ENCODE measurements around the gene TIMP3.

Gene TIMP3

GRCh38 chr22:32809786-32810554 lies 8.5 kb downstream of the TIMP3 start:
- DNase-seq: no peak

- no peak for DNase-seq
Measured at GRCh38 chr22:32810555-32811133, 9.1 kb downstream of the TIMP3 start.

- DNase-seq: peak; percentile 64
Measured at GRCh38 chr22:32811788-32812545, 10.5 kb downstream of the TIMP3 start.

GRCh38 chr22:32814285-32814860 lies 12.9 kb downstream of the TIMP3 start:
- DNase-seq: no peak

GRCh38 chr22:32815059-32815458 lies 13.6 kb downstream of the TIMP3 start:
- no peak for DNase-seq

GRCh38 chr22:32815943-32816342 lies 14.4 kb downstream of the TIMP3 start:
- DNase-seq: no peak

GRCh38 chr22:32817137-32817730 lies 15.7 kb downstream of the TIMP3 start:
- DNase-seq: no peak

GRCh38 chr22:32818446-32819115 lies 17.1 kb downstream of the TIMP3 start:
- DNase-seq: no peak

- no peak for DNase-seq
Measured at GRCh38 chr22:32819120-32819519, 17.6 kb downstream of the TIMP3 start.

- no peak for DNase-seq
Measured at GRCh38 chr22:32820131-32821119, 18.9 kb downstream of the TIMP3 start.

GRCh38 chr22:32822179-32822877 lies 20.8 kb downstream of the TIMP3 start:
- no peak for DNase-seq

- peak; percentile 59 for DNase-seq
Measured at GRCh38 chr22:32823024-32823730, 21.7 kb downstream of the TIMP3 start.

GRCh38 chr22:32824531-32825312 lies 23.2 kb downstream of the TIMP3 start:
- DNase-seq: no peak

- no peak for DNase-seq
Measured at GRCh38 chr22:32826537-32826936, 25.0 kb downstream of the TIMP3 start.

- no peak for DNase-seq
Measured at GRCh38 chr22:32827049-32827602, 25.6 kb downstream of the TIMP3 start.

GRCh38 chr22:32828150-32828549 lies 26.6 kb downstream of the TIMP3 start:
- no peak for DNase-seq

- DNase-seq: no peak
Measured at GRCh38 chr22:32828561-32828960, 27.1 kb downstream of the TIMP3 start.

GRCh38 chr22:32829451-32829851 lies 27.9 kb downstream of the TIMP3 start:
- DNase-seq: no peak

- no peak for DNase-seq
Measured at GRCh38 chr22:32830473-32830872, 29.0 kb downstream of the TIMP3 start.

Measured in hematopoietic multipotent progenitor cell treated with erythropoietin and hydrocortisone succinate and interleukin-3 and kit ligand, for 4 days (in vitro differentiated cells).